ENCODE data around the gene RFESD.

DNA sequence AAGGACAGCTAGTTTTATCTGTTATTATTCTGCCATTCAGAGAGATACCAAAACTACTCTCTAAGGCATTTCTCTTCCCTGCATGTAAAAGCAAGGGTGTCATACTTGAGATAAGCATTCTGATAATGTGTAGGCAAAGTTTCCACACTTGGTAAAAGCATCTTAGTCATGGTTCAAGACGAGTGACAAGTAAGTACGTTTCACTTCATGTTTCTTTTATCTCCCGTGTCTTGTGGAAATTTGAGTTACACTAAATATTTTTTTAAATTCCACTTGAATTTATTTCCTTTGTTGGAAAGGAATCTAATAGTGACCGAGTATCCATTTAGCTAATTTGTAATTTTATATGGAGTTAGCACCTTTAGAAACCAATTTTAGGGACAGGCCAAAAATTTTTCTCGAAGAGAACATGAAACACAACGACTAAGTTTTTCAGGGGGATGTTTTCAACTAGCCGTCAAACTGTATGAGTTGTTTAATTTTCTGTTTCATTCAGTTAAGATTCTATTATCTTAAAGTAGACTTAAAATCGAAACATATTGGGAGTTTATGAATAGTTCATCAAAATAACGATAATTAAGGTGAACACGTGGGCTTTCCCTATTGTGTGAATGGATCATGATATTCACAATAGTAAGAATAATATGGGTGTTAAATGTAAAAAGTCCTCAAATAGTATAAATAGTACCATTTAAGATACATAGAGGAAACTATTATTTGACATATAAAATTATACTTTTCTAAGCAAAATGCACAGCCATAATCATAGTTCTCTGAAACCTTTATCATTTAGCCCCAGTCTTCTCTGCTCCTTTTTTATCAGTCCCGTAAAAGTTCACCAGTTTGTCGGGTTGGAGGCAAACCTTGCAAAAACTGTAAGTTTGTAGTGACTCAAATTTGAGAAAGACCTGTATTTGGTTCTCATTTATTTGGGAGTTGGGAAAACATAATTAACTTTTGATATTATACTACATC lies 1.6 kb downstream of the RFESD start:
- TF ChIP-seq, protein P1, sequence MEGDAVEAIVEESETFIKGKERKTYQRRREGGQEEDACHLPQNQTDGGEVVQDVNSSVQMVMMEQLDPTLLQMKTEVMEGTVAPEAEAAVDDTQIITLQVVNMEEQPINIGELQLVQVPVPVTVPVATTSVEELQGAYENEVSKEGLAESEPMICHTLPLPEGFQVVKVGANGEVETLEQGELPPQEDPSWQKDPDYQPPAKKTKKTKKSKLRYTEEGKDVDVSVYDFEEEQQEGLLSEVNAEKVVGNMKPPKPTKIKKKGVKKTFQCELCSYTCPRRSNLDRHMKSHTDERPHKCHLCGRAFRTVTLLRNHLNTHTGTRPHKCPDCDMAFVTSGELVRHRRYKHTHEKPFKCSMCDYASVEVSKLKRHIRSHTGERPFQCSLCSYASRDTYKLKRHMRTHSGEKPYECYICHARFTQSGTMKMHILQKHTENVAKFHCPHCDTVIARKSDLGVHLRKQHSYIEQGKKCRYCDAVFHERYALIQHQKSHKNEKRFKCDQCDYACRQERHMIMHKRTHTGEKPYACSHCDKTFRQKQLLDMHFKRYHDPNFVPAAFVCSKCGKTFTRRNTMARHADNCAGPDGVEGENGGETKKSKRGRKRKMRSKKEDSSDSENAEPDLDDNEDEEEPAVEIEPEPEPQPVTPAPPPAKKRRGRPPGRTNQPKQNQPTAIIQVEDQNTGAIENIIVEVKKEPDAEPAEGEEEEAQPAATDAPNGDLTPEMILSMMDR (IDR thresholded peaks at IDR 0.05), result no peak
- TF ChIP-seq POLR2AphosphoS5 (IDR thresholded peaks at IDR 0.05) (no peak), POLR2A (IDR thresholded peaks at IDR 0.05) (no peak)

Data from breast epithelium (tissue), 3 donors.